Memory B cell (primary cell): ENCODE data around the gene FABP6.

ENCODE experiments used
- ATAC-seq: fragments of 150-1000 bp; cut with Tn5 transposase; 2 replicates; pipeline ENCODE4 v1.10.0; 2021; ENCODE audit warnings: low read depth, mild to moderate bottlenecking, moderate library complexity
- DNase-seq, 2 donors: peaks; one replicate each; pipeline ENCODE4 v3.0.0; 2022; ENCODE audit warnings: low spot score in 2 of 2
- H3K27ac Mint-ChIP-seq: one replicate; pipeline ENCODE4 v1.8.0; 2022; ENCODE audit warnings: mild to moderate bottlenecking, moderate library complexity, mixed read lengths
- H3K27me3 Mint-ChIP-seq: one replicate; pipeline ENCODE4 v1.8.0; 2022; ENCODE audit warnings: mixed read lengths
- H3K36me3 Mint-ChIP-seq: one replicate; pipeline ENCODE4 v1.8.0; 2022; ENCODE audit warnings: mild to moderate bottlenecking, mixed read lengths
- H3K4me1 Mint-ChIP-seq: one replicate; pipeline ENCODE4 v1.8.0; 2022; ENCODE audit warnings: mixed read lengths
- H3K4me3 Mint-ChIP-seq: one replicate; pipeline ENCODE4 v1.8.0; 2022; ENCODE audit warnings: mild to moderate bottlenecking, moderate library complexity, mixed read lengths
- H3K9me3 Mint-ChIP-seq: one replicate; pipeline ENCODE4 v1.8.0; 2022; ENCODE audit warnings: mixed read lengths

FABP6 gene

GRCh38 chr5:160260881-160261815, 31.8 kb downstream of the FABP6 start:
- no peak overlapping the region for H3K27ac Mint-ChIP-seq
- ATAC-seq (peak; percentile 26), DNase-seq (no peak)
- H3K9me3 Mint-ChIP-seq, result no peaks in the 10 kb centered on the region
- peaks cover 12% of the 10 kb centered on the region for H3K27me3 Mint-ChIP-seq
- no peak overlapping the region for H3K4me3 Mint-ChIP-seq
- H3K36me3 Mint-ChIP-seq, result no peaks in the 10 kb centered on the region
- peaks cover 12% of the 10 kb centered on the region for H3K4me1 Mint-ChIP-seq

GRCh38 chr5:160262151-160263074, 33.1 kb downstream of the FABP6 start:
- no peak for DNase-seq
- Mint-ChIP-seq H3K36me3 (no peaks in the 10 kb centered on the region), H3K4me1 (peaks cover 12% of the 10 kb centered on the region), H3K9me3 (no peaks in the 10 kb centered on the region), H3K27me3 (peaks cover 12% of the 10 kb centered on the region), H3K4me3 (no peak overlapping the region), H3K27ac (no peak overlapping the region)
- no peak for ATAC-seq

GRCh38 chr5:160263326-160263855, 34.1 kb downstream of the FABP6 start:
- Mint-ChIP-seq H3K4me3 (no peak overlapping the region), H3K4me1 (peaks cover 12% of the 10 kb centered on the region), H3K9me3 (no peaks in the 10 kb centered on the region), H3K27ac (no peak overlapping the region), H3K27me3 (peaks cover 10% of the 10 kb centered on the region), H3K36me3 (no peaks in the 10 kb centered on the region)
- no peak for ATAC-seq
- no peak for DNase-seq

GRCh38 chr5:160266044-160266443, 36.7 kb downstream of the FABP6 start:
- ATAC-seq (no peak), DNase-seq (no peak)
- no peak overlapping the region for H3K4me3 Mint-ChIP-seq
- no peaks in the 10 kb centered on the region for H3K36me3 Mint-ChIP-seq
- H3K9me3 Mint-ChIP-seq, result no peaks in the 10 kb centered on the region
- H3K4me1 Mint-ChIP-seq, result peaks cover 7% of the 10 kb centered on the region
- H3K27me3 Mint-ChIP-seq, result peaks cover 8% of the 10 kb centered on the region
- H3K27ac Mint-ChIP-seq, result no peak overlapping the region

- DNase-seq, result no peak
- ATAC-seq, result no peak
- peaks cover 11% of the 10 kb centered on the region for H3K4me1 Mint-ChIP-seq
- no peak overlapping the region for H3K4me3 Mint-ChIP-seq
- no peak overlapping the region for H3K27ac Mint-ChIP-seq
- no peaks in the 10 kb centered on the region for H3K36me3 Mint-ChIP-seq
- H3K27me3 Mint-ChIP-seq, result peaks cover 8% of the 10 kb centered on the region
- H3K9me3 Mint-ChIP-seq, result no peaks in the 10 kb centered on the region
Observed at GRCh38 chr5:160266752-160267345, 37.5 kb downstream of the FABP6 start.

- Mint-ChIP-seq H3K9me3 (no peaks in the 10 kb centered on the region), H3K4me3 (no peak overlapping the region), H3K4me1 (peaks cover 6% of the 10 kb centered on the region), H3K36me3 (no peaks in the 10 kb centered on the region), H3K27me3 (peaks cover 4% of the 10 kb centered on the region), H3K27ac (no peak overlapping the region)
- ATAC-seq (no peak), DNase-seq (no peak)
Observed at GRCh38 chr5:160268121-160268520, 38.8 kb downstream of the FABP6 start.

GRCh38 chr5:160269017-160269416, 39.7 kb downstream of the FABP6 start:
- DNase-seq (no peak), ATAC-seq (no peak)
- H3K9me3 Mint-ChIP-seq, result no peaks in the 10 kb centered on the region
- no peak overlapping the region for H3K27ac Mint-ChIP-seq
- no peak overlapping the region for H3K4me3 Mint-ChIP-seq
- no peaks in the 10 kb centered on the region for H3K36me3 Mint-ChIP-seq
- H3K27me3 Mint-ChIP-seq, result peaks cover 4% of the 10 kb centered on the region
- peaks cover 6% of the 10 kb centered on the region for H3K4me1 Mint-ChIP-seq

GRCh38 chr5:160270704-160271103, 41.4 kb downstream of the FABP6 start:
- H3K27ac Mint-ChIP-seq, result no peak overlapping the region
- H3K4me3 Mint-ChIP-seq, result no peak overlapping the region
- DNase-seq (no peak), ATAC-seq (no peak)
- peaks cover 6% of the 10 kb centered on the region for H3K27me3 Mint-ChIP-seq
- no peaks in the 10 kb centered on the region for H3K36me3 Mint-ChIP-seq
- peaks cover 6% of the 10 kb centered on the region for H3K4me1 Mint-ChIP-seq
- H3K9me3 Mint-ChIP-seq, result no peaks in the 10 kb centered on the region

- H3K36me3 Mint-ChIP-seq, result no peaks in the 10 kb centered on the region
- H3K4me1 Mint-ChIP-seq, result peaks cover 6% of the 10 kb centered on the region
- DNase-seq (no peak), ATAC-seq (no peak)
- no peak overlapping the region for H3K4me3 Mint-ChIP-seq
- H3K27ac Mint-ChIP-seq, result no peak overlapping the region
- no peaks in the 10 kb centered on the region for H3K9me3 Mint-ChIP-seq
- peaks cover 7% of the 10 kb centered on the region for H3K27me3 Mint-ChIP-seq
Observed at GRCh38 chr5:160271396-160271795, 42.1 kb downstream of the FABP6 start.

GRCh38 chr5:160271836-160272235, 42.5 kb downstream of the FABP6 start:
- Mint-ChIP-seq H3K4me3 (no peak overlapping the region), H3K36me3 (no peaks in the 10 kb centered on the region), H3K27me3 (peaks cover 8% of the 10 kb centered on the region), H3K27ac (no peak overlapping the region), H3K4me1 (peaks cover 6% of the 10 kb centered on the region), H3K9me3 (no peaks in the 10 kb centered on the region)
- DNase-seq (no peak), ATAC-seq (no peak)

- H3K9me3 Mint-ChIP-seq, result no peaks in the 10 kb centered on the region
- no peak overlapping the region for H3K27ac Mint-ChIP-seq
- no peak overlapping the region for H3K4me3 Mint-ChIP-seq
- no peak for DNase-seq
- H3K36me3 Mint-ChIP-seq, result no peaks in the 10 kb centered on the region
- peaks cover 8% of the 10 kb centered on the region for H3K27me3 Mint-ChIP-seq
- peaks cover 6% of the 10 kb centered on the region for H3K4me1 Mint-ChIP-seq
- ATAC-seq, result no peak
Observed at GRCh38 chr5:160272264-160272663, 43.0 kb downstream of the FABP6 start.

GRCh38 chr5:160272889-160273288, 43.6 kb downstream of the FABP6 start:
- no peaks in the 10 kb centered on the region for H3K9me3 Mint-ChIP-seq
- H3K27me3 Mint-ChIP-seq, result peaks cover 8% of the 10 kb centered on the region
- H3K4me3 Mint-ChIP-seq, result no peak overlapping the region
- DNase-seq (no peak), ATAC-seq (no peak)
- no peaks in the 10 kb centered on the region for H3K36me3 Mint-ChIP-seq
- H3K4me1 Mint-ChIP-seq, result peaks cover 6% of the 10 kb centered on the region
- no peak overlapping the region for H3K27ac Mint-ChIP-seq

- peaks cover 6% of the 10 kb centered on the region for H3K4me1 Mint-ChIP-seq
- ATAC-seq, result no peak
- peaks cover 8% of the 10 kb centered on the region for H3K27me3 Mint-ChIP-seq
- H3K27ac Mint-ChIP-seq, result no peak overlapping the region
- DNase-seq, result no peak
- H3K9me3 Mint-ChIP-seq, result no peaks in the 10 kb centered on the region
- H3K36me3 Mint-ChIP-seq, result no peaks in the 10 kb centered on the region
- H3K4me3 Mint-ChIP-seq, result no peak overlapping the region
Observed at GRCh38 chr5:160274483-160274931, 45.2 kb downstream of the FABP6 start.
